ENCODE data around the gene CABCOCO1.
"Not testable (repeated sequence)": the region's sequence is repeated elsewhere in the genome, so short reads cannot be mapped to it uniquely, and the experiment has no call there.

Gene CABCOCO1

GRCh38 chr10:61719475-61719874, 56.7 kb downstream of the CABCOCO1 start:
- not testable (repeated sequence) for DNase-seq (ENCODE audit: low read depth)

- DNase-seq (ENCODE audit: low read depth), result no peak
These were observed 57.2 kb downstream of the CABCOCO1 start for GRCh38 chr10:61719906-61720305.

DNA sequence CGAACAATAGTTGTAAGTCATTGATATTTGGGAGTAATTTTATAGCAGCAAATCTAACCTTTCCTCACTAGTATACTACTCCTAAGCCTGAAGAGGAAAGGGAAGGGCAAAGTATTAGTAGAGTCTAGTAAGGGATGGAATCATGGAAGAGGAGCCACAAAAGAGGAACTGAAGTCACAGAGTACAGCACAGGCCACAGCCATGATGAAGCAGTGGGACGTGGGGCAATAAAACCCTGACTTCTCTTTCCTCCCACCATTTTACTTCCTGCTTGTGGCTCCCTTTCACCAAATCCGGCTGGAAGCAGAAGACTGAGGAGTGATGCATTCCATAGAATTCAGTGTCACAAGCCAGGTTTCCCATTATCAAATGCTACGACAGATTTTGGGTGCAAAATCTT, 58.7 kb downstream of the CABCOCO1 start:
- DNase-seq (ENCODE audit: low read depth), result no peak

DNA sequence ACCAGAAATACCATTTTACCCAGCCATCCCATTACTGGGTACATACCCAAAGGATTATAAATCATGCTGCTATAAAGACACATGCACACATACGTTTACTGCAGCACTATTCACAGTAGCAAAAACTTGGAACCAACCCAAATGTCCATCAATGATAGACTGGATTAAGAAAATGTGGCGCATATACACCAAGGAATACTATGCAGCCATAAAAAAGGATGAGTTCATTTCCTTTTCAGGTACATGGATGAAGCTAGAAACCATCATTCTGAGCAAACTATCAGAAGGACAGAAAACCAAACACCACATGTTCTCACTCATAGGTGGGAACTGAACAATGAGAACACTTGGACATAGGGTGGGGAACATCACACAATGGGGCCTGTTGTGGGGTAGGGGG, 62.5 kb downstream of the CABCOCO1 start:
- DNase-seq (ENCODE audit: low read depth), result not testable (repeated sequence)

- DNase-seq (ENCODE audit: low read depth), result no peak
These were observed 66.9 kb downstream of the CABCOCO1 start for GRCh38 chr10:61729596-61729995.

GRCh38 chr10:61730671-61731070, 67.9 kb downstream of the CABCOCO1 start:
- no peak for DNase-seq (ENCODE audit: low read depth)

DNA sequence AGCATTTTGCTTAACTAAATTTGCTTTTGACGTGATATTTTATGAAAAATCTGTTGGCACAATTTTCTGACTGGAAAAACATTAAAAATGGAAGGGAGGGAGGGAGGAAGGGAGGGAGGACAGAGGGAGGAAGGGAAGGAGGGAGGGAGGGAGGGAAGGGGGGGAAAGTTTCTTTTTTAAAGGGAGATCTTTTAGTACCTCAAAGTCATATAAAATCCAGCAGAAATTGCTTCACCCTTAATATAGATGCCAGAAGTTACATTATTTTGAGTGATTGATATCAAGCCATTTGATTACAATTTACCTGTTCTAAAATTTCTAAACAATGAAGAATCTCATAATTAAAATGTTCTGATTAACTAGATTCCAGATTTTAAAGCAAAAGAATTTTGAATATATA, 68.9 kb downstream of the CABCOCO1 start:
- DNase-seq (ENCODE audit: low read depth), result no peak

DNA sequence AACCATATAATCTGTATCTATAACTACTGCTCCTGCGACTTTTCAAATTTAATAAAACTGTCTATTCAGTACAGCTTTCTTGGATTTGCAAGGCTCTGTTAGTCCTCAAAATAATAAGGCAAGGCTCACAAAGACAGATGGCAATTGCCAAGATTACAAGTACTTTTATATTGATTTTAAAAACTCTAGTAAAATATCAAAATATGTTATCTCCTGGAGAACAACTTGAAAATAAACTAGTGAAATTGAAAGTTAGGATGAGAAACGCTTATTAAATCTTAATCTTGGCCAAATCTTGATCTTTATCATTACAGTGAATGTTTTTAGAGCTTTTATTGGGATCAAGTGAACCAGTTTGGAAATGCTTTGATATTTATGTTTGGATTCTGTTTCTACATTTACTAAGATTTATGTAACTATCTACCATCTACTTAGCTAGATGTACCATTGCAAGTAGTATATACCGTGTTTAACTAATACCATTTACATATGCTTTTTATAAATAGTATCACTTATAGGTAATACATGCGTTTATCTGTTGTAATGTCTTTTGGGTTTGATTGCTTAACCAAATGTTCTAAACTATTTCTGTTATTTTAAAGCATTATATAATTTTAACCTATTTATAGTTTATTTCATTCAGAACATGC, 70.0 kb downstream of the CABCOCO1 start:
- DNase-seq (ENCODE audit: low read depth), result no peak

DNA sequence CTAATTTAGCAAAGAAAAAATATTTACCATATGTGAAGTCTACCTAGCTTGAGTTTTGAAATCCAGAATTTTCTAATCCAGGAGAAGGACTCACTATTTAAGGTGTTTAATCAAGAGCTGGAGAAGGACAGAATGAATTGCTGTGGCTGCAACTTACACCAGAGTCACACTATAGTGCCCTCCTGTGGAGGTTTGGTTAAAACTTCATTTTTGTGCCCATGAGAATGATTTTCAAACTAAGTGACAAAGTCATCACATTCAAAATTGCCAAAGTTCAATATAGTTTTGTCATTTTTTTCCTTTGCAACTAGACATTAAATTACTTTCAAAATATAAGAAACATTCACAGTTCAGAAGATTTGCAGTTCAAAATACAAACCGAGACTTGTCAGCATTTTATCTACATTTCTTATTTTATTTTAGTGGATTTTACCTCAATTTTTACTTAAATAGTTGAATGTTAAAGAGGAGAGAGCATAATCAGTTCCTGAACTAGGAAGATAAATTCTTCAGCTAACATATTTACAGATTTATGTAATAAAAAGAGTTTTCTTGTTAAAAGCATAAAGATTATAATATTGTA, 70.7 kb downstream of the CABCOCO1 start:
- peak; percentile 49 for DNase-seq (ENCODE audit: low read depth)

- no peak for DNase-seq (ENCODE audit: low read depth)
These were observed 73.2 kb downstream of the CABCOCO1 start for GRCh38 chr10:61735882-61736281.

- DNase-seq (ENCODE audit: low read depth), result not testable (repeated sequence)
These were observed 74.7 kb downstream of the CABCOCO1 start for GRCh38 chr10:61737455-61737854.

DNA sequence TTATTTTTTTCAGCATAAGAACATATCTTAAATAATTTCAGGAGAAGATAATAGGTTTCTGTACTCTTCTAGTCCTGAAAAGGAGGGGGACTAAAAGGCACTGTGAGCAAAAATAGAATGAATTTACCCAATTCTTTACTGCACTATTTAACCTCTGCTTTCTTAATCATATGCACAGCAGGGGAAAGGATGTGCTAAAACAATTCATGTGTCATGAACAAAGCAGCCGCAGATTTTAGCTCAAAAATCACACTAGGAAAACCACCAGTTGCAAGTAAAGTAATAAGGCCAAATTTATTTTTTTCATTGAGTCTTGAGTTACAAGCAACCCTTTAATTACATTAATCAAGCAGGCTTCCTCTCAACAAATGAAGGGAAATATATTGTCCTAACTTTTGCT, 80.1 kb downstream of the CABCOCO1 start:
- no peak for DNase-seq (ENCODE audit: low read depth)

GRCh38 chr10:61744469-61744868, 81.7 kb downstream of the CABCOCO1 start:
- DNase-seq (ENCODE audit: low read depth), result no peak

DNA sequence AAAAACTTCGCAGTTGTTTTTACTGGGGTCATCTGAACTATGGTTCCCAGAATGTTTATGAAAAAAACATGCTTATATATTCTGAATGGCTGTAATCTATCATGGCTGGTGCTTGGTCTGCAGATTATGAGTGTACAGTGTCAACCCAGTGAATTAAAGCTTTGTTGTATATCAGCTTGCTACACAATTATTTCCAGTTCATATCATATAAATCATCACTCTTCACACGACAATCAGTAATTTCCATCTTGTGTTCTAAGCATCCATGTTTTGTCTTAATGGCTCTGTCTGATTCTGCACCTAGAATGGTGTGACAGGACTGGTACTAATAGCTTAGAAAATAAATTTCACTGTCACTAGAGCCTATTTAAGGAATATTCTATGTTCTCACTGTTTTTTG, 83.6 kb downstream of the CABCOCO1 start:
- DNase-seq (ENCODE audit: low read depth), result no peak

DNA sequence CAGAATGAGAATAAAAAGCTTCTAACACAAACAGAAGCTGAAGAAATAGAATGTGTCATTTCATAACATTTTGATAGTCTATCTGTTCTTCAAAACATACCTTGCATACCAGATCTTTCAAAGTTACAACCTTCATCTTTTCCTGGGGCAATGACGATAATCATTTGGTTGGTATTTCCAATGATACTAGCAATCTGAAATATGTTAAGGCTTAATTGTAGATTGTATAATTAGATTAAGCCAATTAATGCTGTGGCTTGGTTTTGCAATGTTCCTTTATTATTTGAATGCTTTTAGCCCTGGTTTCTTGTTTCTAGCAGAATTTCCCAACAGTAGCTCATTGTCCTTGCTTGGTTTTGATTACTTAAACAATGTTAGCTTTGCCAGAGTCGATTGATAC, 84.6 kb downstream of the CABCOCO1 start:
- DNase-seq (ENCODE audit: low read depth), result no peak

DNA sequence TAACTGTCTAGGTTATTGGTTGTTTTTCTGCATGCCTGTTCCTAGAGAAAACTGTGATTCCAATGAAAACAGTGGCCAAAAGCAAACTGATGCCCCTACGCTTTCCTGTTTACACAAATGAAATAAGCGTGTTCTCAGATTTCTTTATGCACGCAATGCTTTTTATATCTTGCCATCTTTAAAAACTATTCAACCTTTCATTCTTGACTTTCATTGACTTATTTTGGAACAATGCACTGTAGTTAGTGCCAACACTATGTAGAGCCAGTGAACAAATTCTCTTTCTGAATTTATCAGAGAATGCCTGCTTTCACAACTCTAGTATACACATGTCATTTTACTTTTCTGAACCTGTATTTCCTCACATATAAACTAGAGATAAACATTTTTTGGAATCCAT, 86.6 kb downstream of the CABCOCO1 start:
- no peak for DNase-seq (ENCODE audit: low read depth)

- peak; percentile 51 for DNase-seq (ENCODE audit: low read depth)
These were observed 88.3 kb downstream of the CABCOCO1 start for GRCh38 chr10:61750943-61751471.

DNA sequence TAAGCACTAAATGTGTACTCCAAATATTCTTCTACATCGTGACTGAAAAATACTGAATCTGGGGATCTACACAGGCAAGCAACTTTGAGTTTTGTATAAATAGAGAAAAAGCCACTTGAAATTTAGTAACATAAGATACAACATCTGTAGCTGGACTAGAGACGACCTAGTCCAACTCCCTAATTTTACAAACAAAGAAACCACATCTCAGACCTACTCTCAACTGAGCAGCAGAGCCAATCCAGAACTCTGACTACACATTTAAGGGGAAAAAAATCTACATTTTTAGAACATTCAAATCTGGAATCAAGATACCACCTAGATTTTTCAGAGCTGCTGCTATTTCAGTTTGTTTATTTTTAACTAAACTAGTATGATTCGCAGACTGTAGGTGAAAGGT, 88.9 kb downstream of the CABCOCO1 start:
- DNase-seq (ENCODE audit: low read depth), result no peak

- no peak for DNase-seq (ENCODE audit: low read depth)
These were observed 89.6 kb downstream of the CABCOCO1 start for GRCh38 chr10:61752111-61753011.

DNA sequence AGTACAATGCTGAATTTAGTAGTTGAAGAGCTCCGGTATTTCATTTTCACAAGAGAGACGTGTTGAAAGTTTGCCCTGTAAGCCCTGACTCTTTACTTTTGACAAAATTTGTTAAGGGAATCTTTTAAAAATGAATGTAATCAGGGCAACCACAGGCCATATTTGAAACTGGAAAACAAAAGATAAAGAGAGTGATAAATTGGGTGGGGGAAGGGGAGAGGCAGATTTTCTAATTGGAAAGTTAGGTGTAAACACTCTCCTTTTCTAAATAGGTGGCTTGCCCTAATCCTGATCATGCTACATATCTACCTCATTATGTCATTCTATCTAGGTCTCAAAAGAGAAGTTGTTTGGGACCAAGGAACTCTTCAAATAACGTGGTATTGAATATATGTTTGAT, 90.7 kb downstream of the CABCOCO1 start:
- DNase-seq (ENCODE audit: low read depth), result no peak

DNA sequence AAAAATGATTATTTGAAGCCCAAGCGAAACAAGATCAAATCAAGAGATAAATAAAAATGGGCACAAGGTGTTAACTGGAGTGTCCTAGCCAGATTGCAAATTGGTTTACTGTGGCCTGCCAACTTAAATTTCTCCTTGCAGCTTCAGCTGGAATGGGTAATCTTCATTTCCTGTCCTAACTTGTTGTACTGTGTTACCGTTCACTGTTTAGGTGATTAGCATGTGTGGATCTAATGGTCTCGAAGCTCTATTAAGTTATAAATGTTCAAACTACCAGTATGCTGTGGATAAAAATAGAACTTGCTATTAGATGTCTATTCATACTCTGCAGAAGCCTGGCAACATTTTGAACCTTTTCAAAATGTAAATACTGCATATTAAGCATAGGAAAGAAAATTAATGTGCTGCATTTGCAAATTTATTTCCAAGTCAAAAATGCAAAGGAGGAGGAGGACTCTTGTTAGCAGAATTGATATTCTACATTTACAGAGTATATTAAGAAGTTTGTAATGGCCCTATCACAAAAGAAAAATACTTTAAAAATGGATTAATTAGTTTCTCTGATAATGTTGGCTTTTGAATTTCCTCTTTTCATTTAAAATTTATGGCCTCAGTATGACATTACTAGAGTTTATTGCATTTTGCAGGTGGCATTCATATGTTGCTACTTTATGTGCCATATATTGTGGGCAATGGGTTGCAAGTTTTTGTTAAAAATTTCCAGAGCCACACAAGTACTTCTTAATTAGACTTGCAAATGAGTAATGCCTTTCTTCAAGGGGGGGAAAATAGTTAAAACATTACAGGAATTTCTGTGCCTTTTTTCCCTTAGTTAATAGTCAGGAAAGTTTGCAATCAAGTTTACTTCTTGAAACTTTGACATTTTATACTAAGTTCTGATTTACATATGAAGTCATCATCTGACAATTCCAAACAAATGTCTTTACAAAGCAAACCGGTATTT, 92.1 kb downstream of the CABCOCO1 start:
- DNase-seq (ENCODE audit: low read depth), result no peak

- no peak for DNase-seq (ENCODE audit: low read depth)
These were observed 94.3 kb downstream of the CABCOCO1 start for GRCh38 chr10:61757001-61757400.
